Measurements from ENCODE around the gene ARF1. TPM values are rescaled to one million over a fixed set of nuclear protein-coding genes. Genes with fewer than 3 reads are reported as not detected.
A peak's percentile ranks its signal among the peaks of the same experiment; 100 is the strongest.

Gene ARF1
- total and polyA plus RNA-seq, 2 of the 8 experiments (the other 6 are each of a cell fraction or from before 2014, with no cell fraction given), result 265 to 471 TPM

- no peak within 1 kb of the TSS for H2BK120ac ChIP-seq (replicated peaks; ENCODE audit: low read depth, low read length)
- whole genome bisulfite sequencing, 2 experiments (ENCODE audit: extremely low coverage in 1 of 2, insufficient coverage in 1 of 2, insufficient read length in 1 of 2, insufficient replicate concordance in 2 of 2, low coverage in 1 of 2, low lambda C conversion rate in 2 of 2, missing lambda C conversion rate in 1 of 2), result 1% methylated on average over 43 of the region's 66 CpGs; no CpG with 5 or more reads in 1 of the 2 experiments
- ChIA-PET POLR2A (ENCODE audit: partially characterized antibody) (interaction anchor here (0.8 to 2.1 kb wide), 6 partner anchors 9 to 56 kb away, joined by 3 to 9 read pairs (median 4); partner anchors contain the start of gene ARF1), CTCF (ENCODE audit: partially characterized antibody) (interaction anchor here (1.0 to 2.5 kb wide), 4 partner anchors 21 to 62 kb away, joined by 3 to 14 read pairs (median 4); no protein-coding TSS in a partner anchor)
- peak within 1 kb of the TSS; percentile 85 to 95 (median 86) for H3K9ac ChIP-seq (replicated peaks in 1 of 4; ENCODE audit: extremely low read depth in 1 of 4, low read depth in 3 of 4, low read length in 3 of 4)
- H3K27me3 ChIP-seq (replicated peaks in 1 of 4; ENCODE audit: control insufficient read depth in 3 of 4, extremely low read depth in 1 of 4, insufficient read depth in 3 of 4, low read length in 3 of 4), result peaks cover 0 to 6% (median 5%) of the 10 kb centered on the region in 4 experiments; a peak in 2 of 7 replicates
- H3K4me1 ChIP-seq (replicated peaks in 1 of 4; ENCODE audit: control insufficient read depth in 3 of 4, insufficient read depth in 4 of 4, low read length in 3 of 4), result peaks cover 0 to 7% (median under 1%) of the 10 kb centered on the region in 4 experiments; a peak in 5 of 7 replicates
- peaks cover 8% of the 10 kb centered on the region; the same call in 1 of the 2 replicates for H3K23me2 ChIP-seq (ENCODE audit: low read depth, low read length)
- H3K14ac ChIP-seq (ENCODE audit: insufficient read length), result no peak within 1 kb of the TSS
- peak within 1 kb of the TSS; percentile 83 for H3K27ac ChIP-seq (ENCODE audit: low read depth, low read length)
- H3K18ac ChIP-seq (ENCODE audit: extremely low read depth, low read length), result peak within 1 kb of the TSS; percentile 63
- no peak for FAIRE-seq
- peaks cover 3 to 8% of the 10 kb centered on the region in 2 experiments; a peak in 2 of 4 replicates for H3K79me2 ChIP-seq (ENCODE audit: control insufficient read depth in 1 of 2, insufficient read depth in 2 of 2, low read length in 2 of 2)
- H4K20me1 ChIP-seq (replicated peaks in 1 of 2; ENCODE audit: control insufficient read depth in 1 of 2, insufficient read depth in 2 of 2, low read length in 2 of 2), result peaks cover 0 to 13% of the 10 kb centered on the region in 2 experiments
- H2BK20ac ChIP-seq (ENCODE audit: low read length), result no peak within 1 kb of the TSS
- no peak within 1 kb of the TSS for H4K91ac ChIP-seq (replicated peaks; ENCODE audit: insufficient read length, low read length)
- peaks cover 3 to 16% (median 8%) of the 10 kb centered on the region in 4 experiments; a peak in 5 of 8 replicates for H3K36me3 ChIP-seq (ENCODE audit: control insufficient read depth in 2 of 4, insufficient read depth in 4 of 4, low read length in 3 of 4)
- H2BK15ac ChIP-seq (ENCODE audit: low read length), result no peak within 1 kb of the TSS
- peak within 1 kb of the TSS; percentile 97 for H4K8ac ChIP-seq (ENCODE audit: extremely low read depth, insufficient read depth, low read length)
- peak within 1 kb of the TSS; percentile 73 for H2AFZ ChIP-seq (ENCODE audit: low read length)
- peak within 1 kb of the TSS; percentile 4 for H4K5ac ChIP-seq (ENCODE audit: insufficient read length, low read depth, low read length)
- peak within 1 kb of the TSS; percentile 13; the same call in 1 of the 2 replicates for H2BK5ac ChIP-seq (ENCODE audit: low read depth, low read length)
- H2AK5ac ChIP-seq (ENCODE audit: low read depth, low read length), result 0 out of 2 replicates have a peak within 1 kb of the TSS, but pooled peaks have one; percentile 15
- H3K9me3 ChIP-seq (ENCODE audit: insufficient read depth in 2 of 2, low read depth in 1 of 2, low read length in 1 of 2), result no peaks in the 10 kb centered on the region
- H3K4me2 ChIP-seq (ENCODE audit: insufficient read depth in 1 of 2, low read depth in 2 of 2, low read length in 2 of 2), result peak within 1 kb of the TSS; percentile 79 to 90
- no peak within 1 kb of the TSS for H3K23ac ChIP-seq (ENCODE audit: insufficient read length)
- no peak within 1 kb of the TSS for H2BK12ac ChIP-seq (ENCODE audit: low read depth, low read length)
- H3K4me3 ChIP-seq (ENCODE audit: extremely low read depth in 1 of 4, insufficient read depth in 2 of 4, low read depth in 3 of 4, low read length in 4 of 4), result peak within 1 kb of the TSS; percentile 71 to 96 (median 88)
- peaks cover 12% of the 10 kb centered on the region; the same call in 1 of the 2 replicates for H3K79me1 ChIP-seq (ENCODE audit: low read depth, low read length)
- no peak within 1 kb of the TSS for H3K56ac ChIP-seq (replicated peaks; ENCODE audit: insufficient read length, low read depth, low read length)
- DNase-seq (ENCODE audit: low read depth in 1 of 2, low spot score in 2 of 2), result peak; percentile 85 to 100
- H3K4ac ChIP-seq (replicated peaks; ENCODE audit: insufficient read length, low read depth, low read length), result no peak within 1 kb of the TSS
- TF ChIP-seq EZH2 (IDR thresholded peaks at IDR 0.05; ENCODE audit: low read depth, low read length, severe bottlenecking), result no peak
- TF ChIP-seq TAF7 (optimal IDR thresholded peaks at IDR 0.05; ENCODE audit: borderline replicate concordance, low read depth, low read length), result peak; percentile 65
- no peak for TF ChIP-seq CBX5 (IDR thresholded peaks at IDR 0.05; ENCODE audit: low read depth, low read length)
- TF ChIP-seq TCF12 (IDR thresholded peaks at IDR 0.05; ENCODE audit: low read depth, low read length), result no peak
- TF ChIP-seq SP4 (IDR thresholded peaks at IDR 0.05; ENCODE audit: low read length), result peak; percentile 93
- no peak; the same call in 1 of the 2 replicates for TF ChIP-seq CHD2 (IDR thresholded peaks at IDR 0.05; ENCODE audit: low read length)
- 0 out of 2 replicates have a peak, but pooled peaks have one; percentile 2 for TF ChIP-seq YY1 (IDR thresholded peaks at IDR 0.05; ENCODE audit: low read depth, low read length)
- peak; percentile 84 for TF ChIP-seq TAF1 (IDR thresholded peaks at IDR 0.05; ENCODE audit: low read depth, low read length)
- peak; percentile 96 for TF ChIP-seq ATF3 (IDR thresholded peaks at IDR 0.05; ENCODE audit: insufficient read depth, low read depth, low read length)
- TF ChIP-seq CTBP2 (IDR thresholded peaks at IDR 0.05; ENCODE audit: borderline replicate concordance, insufficient read depth, insufficient read length, low read length), result no peak
Observed at GRCh38 chr1:228109073-228109961, 26.8 kb downstream of the ARF1 start, which contains the start of gene MRPL55. TSS of gene MRPL55 (minus strand) at chr1:228109299. CDS start at chr1:228108260, 1,039 bp downstream.
